H1 (cell line): ENCODE measurements around the gene SOX6. TPM values are rescaled to one million over a fixed set of nuclear protein-coding genes. Genes with fewer than 3 reads are reported as not detected.

ENCODE experiments used
- CTCF ChIA-PET: fragments of 300-600 bp; sonication (Branson Sonifier 250); formaldehyde crosslinking; loops from one replicate; lab custom pipeline; 2021; ENCODE audit not compliant: partially characterized antibody; lab: Charles Lee
- POLR2A ChIA-PET: fragments of 300-600 bp; sonication (Branson Sonifier 250); formaldehyde crosslinking; loops from one replicate; lab custom pipeline; 2021; ENCODE audit warnings: inconsistent platforms; ENCODE audit not compliant: partially characterized antibody; lab: Charles Lee
- DNase-seq, 2 experiments: peaks; one replicate each; pipeline versions ENCODE4 v3.0.0 to v3.0.0-alpha.2; 2010 to 2022; ENCODE audit warnings: low spot score in 2 of 2, low read depth in 1 of 2, mixed read lengths in 1 of 2
- FAIRE-seq: peaks from 2 replicates; lab custom pipeline; 2011; peaks lifted over from hg19 to GRCh38; lab: Jason Lieb, UNC
- H2AFZ ChIP-seq: 2 replicates; pipeline ENCODE4 v1.8.1; 2012; ENCODE audit warnings: low read length, inconsistent platforms
- H2AK5ac ChIP-seq: 2 replicates; pipeline ENCODE4 v1.6.1; 2013; ENCODE audit warnings: low read depth, low read length
- H2BK120ac ChIP-seq: replicated peaks from 2 replicates; pipeline ENCODE3; 2013; ENCODE audit warnings: low read depth, low read length, inconsistent platforms
- H2BK12ac ChIP-seq: 2 replicates; pipeline ENCODE4 v1.6.1; 2013; ENCODE audit warnings: low read depth, low read length
- H2BK15ac ChIP-seq: 2 replicates; pipeline ENCODE4 v1.6.1; 2013; ENCODE audit warnings: low read length
- H2BK20ac ChIP-seq: 2 replicates; pipeline ENCODE4 v1.6.1; 2013; ENCODE audit warnings: low read length
- H2BK5ac ChIP-seq: 2 replicates; pipeline ENCODE4 v1.6.1; 2013; ENCODE audit warnings: low read depth, low read length
- H3K14ac ChIP-seq: 2 replicates; pipeline ENCODE4 v1.6.1; 2013; ENCODE audit warnings: inconsistent platforms; ENCODE audit not compliant: insufficient read length
- H3K18ac ChIP-seq: 2 replicates; pipeline ENCODE4 v1.6.1; 2013; ENCODE audit warnings: low read length; ENCODE audit errors: extremely low read depth
- H3K23ac ChIP-seq: 2 replicates; pipeline ENCODE4 v1.6.1; 2013; ENCODE audit warnings: inconsistent platforms; ENCODE audit not compliant: insufficient read length
- H3K23me2 ChIP-seq: 2 replicates; pipeline ENCODE4 v1.6.1; 2013; ENCODE audit warnings: low read depth, low read length
- H3K27ac ChIP-seq: 2 replicates; pipeline ENCODE4 v1.6.1; 2011; ENCODE audit warnings: low read depth, low read length, inconsistent platforms
- H3K27me3 ChIP-seq, 4 experiments: replicated peaks in 1 of 4; 1 replicate in 1 of 4; 2 replicates in 3 of 4; pipeline versions ENCODE4 v1.6.1 to v1.8.1; 2011 to 2013; ENCODE audit warnings: low read length in 3 of 4, mild to moderate bottlenecking in 3 of 4, inconsistent platforms in 2 of 4, mixed read lengths in 2 of 4, moderate library complexity in 1 of 4; ENCODE audit not compliant: control insufficient read depth in 3 of 4, insufficient read depth in 3 of 4; ENCODE audit errors: extremely low read depth in 1 of 4
- H3K36me3 ChIP-seq, 4 experiments: 2 replicates each; pipeline versions ENCODE4 v1.6.1 to v1.8.1; 2011 to 2013; ENCODE audit warnings: mild to moderate bottlenecking in 4 of 4, low read length in 3 of 4, moderate library complexity in 2 of 4, control low read depth in 1 of 4, inconsistent platforms in 1 of 4; ENCODE audit not compliant: insufficient read depth in 4 of 4, control insufficient read depth in 2 of 4
- H3K4ac ChIP-seq: replicated peaks from 2 replicates; pipeline ENCODE3; 2013; ENCODE audit warnings: low read length, low read depth, mixed read lengths, inconsistent platforms; ENCODE audit not compliant: insufficient read length
- H3K4me1 ChIP-seq, 4 experiments: replicated peaks in 1 of 4; 1 replicate in 1 of 4; 2 replicates in 3 of 4; pipeline versions ENCODE4 v1.6.1 to v1.8.1; 2011 to 2013; ENCODE audit warnings: low read length in 3 of 4, inconsistent platforms in 2 of 4, mixed read lengths in 1 of 4; ENCODE audit not compliant: insufficient read depth in 4 of 4, control insufficient read depth in 3 of 4
- H3K4me2 ChIP-seq, 2 experiments: 2 replicates each; pipeline versions ENCODE4 v1.6.1 to v1.8.1; 2011 to 2013; ENCODE audit warnings: low read depth in 2 of 2, low read length in 2 of 2, control low read depth in 1 of 2, inconsistent platforms in 1 of 2, mild to moderate bottlenecking in 1 of 2; ENCODE audit not compliant: insufficient read depth in 1 of 2
- H3K4me3 ChIP-seq, 4 experiments: fragments of 200-600, 300-600 bp in 1 of 4; sonication (generic), shearing (Covaris generic), sonication (Bioruptor Twin) in 1 of 4; 2 replicates each; pipeline versions ENCODE4 v1.5.1 to v1.8.1; 2011 to 2016; ENCODE audit warnings: low read length in 4 of 4, low read depth in 3 of 4, control low read depth in 2 of 4, inconsistent platforms in 2 of 4, mild to moderate bottlenecking in 2 of 4, mixed read lengths in 1 of 4, moderate library complexity in 1 of 4; ENCODE audit not compliant: insufficient read depth in 2 of 4; ENCODE audit errors: extremely low read depth in 1 of 4
- H3K56ac ChIP-seq: replicated peaks from 2 replicates; pipeline ENCODE3; 2013; ENCODE audit warnings: low read depth, mild to moderate bottlenecking, mixed read lengths, low read length, inconsistent platforms; ENCODE audit not compliant: insufficient read length
- H3K79me1 ChIP-seq: 2 replicates; pipeline ENCODE4 v1.6.1; 2013; ENCODE audit warnings: low read depth, low read length, control low read depth
- H3K79me2 ChIP-seq, 2 experiments: 2 replicates each; pipeline versions ENCODE4 v1.6.1 to v1.8.1; 2012 to 2013; ENCODE audit warnings: low read length in 2 of 2, mild to moderate bottlenecking in 2 of 2, inconsistent platforms in 1 of 2; ENCODE audit not compliant: insufficient read depth in 2 of 2, control insufficient read depth in 1 of 2
- H3K9ac ChIP-seq, 4 experiments: replicated peaks in 1 of 4; 1 replicate in 1 of 4; 2 replicates in 3 of 4; pipeline versions ENCODE4 v1.6.1 to v1.8.1; 2011 to 2013; ENCODE audit warnings: low read depth in 3 of 4, low read length in 3 of 4, control low read depth in 2 of 4, mild to moderate bottlenecking in 2 of 4, moderate library complexity in 2 of 4, inconsistent platforms in 1 of 4; ENCODE audit errors: extremely low read depth in 1 of 4
- H3K9me3 ChIP-seq, 2 experiments: 2 replicates each; pipeline versions ENCODE4 v1.6.1 to v1.8.1; 2012 to 2013; ENCODE audit warnings: mild to moderate bottlenecking in 2 of 2, moderate library complexity in 2 of 2, control low read depth in 1 of 2, inconsistent platforms in 1 of 2, low read depth in 1 of 2, low read length in 1 of 2, mixed read lengths in 1 of 2; ENCODE audit not compliant: insufficient read depth in 2 of 2
- H4K20me1 ChIP-seq, 2 experiments: replicated peaks in 1 of 2; 2 replicates each; pipeline versions ENCODE3 to v1.8.1; 2011 to 2013; ENCODE audit warnings: inconsistent platforms in 2 of 2, low read length in 2 of 2, mild to moderate bottlenecking in 1 of 2; ENCODE audit not compliant: insufficient read depth in 2 of 2, control insufficient read depth in 1 of 2
- H4K5ac ChIP-seq: 2 replicates; pipeline ENCODE4 v1.6.1; 2013; ENCODE audit warnings: low read length, low read depth, mixed read lengths, inconsistent platforms; ENCODE audit not compliant: insufficient read length
- H4K8ac ChIP-seq: 2 replicates; pipeline ENCODE4 v1.8.0; 2013; ENCODE audit warnings: mild to moderate bottlenecking, moderate library complexity, low read length, inconsistent platforms; ENCODE audit not compliant: insufficient read depth; ENCODE audit errors: extremely low read depth
- H4K91ac ChIP-seq: replicated peaks from 2 replicates; pipeline ENCODE3; 2013; ENCODE audit warnings: low read length, mixed read lengths, inconsistent platforms; ENCODE audit not compliant: insufficient read length
- ASH2L ChIP-seq: fragments of 200-600, 300-600 bp; sonication (generic); IDR thresholded peaks from one replicate; pipeline ENCODE4 v1.7.1; 2017; ENCODE audit warnings: low read length
- CHD2 ChIP-seq: IDR thresholded peaks from 2 replicates; pipeline ENCODE4 v1.6.1; 2012; ENCODE audit warnings: low read length, improper control_type of control experiment
- CTBP2 ChIP-seq: IDR thresholded peaks from 2 replicates; pipeline ENCODE4 v1.7.0; 2011; ENCODE audit warnings: borderline replicate concordance, mild to moderate bottlenecking, moderate library complexity, mixed read lengths, low read length; ENCODE audit not compliant: insufficient read depth, insufficient read length
- JUN ChIP-seq: IDR thresholded peaks from 2 replicates; pipeline ENCODE4 v1.6.1; 2011; ENCODE audit warnings: low read depth, mild to moderate bottlenecking, improper control_type of control experiment, low read length
- PHF8 ChIP-seq: fragments of 200-600 bp; sonication (generic); conservative IDR thresholded peaks from 2 replicates; pipeline ENCODE4 v1.7.1; 2012; ENCODE audit warnings: low read depth, mild to moderate bottlenecking, inconsistent platforms, low read length, moderate library complexity
- SAP30 ChIP-seq: fragments of 300-600 bp; sonication (generic); IDR thresholded peaks from 2 replicates; pipeline ENCODE4 v1.7.1; 2012; ENCODE audit warnings: low read length, moderate library complexity, mild to moderate bottlenecking, inconsistent platforms; ENCODE audit not compliant: insufficient read depth, insufficient replicate concordance
- YY1 ChIP-seq: IDR thresholded peaks from 2 replicates; pipeline ENCODE4 v1.6.1; 2011; ENCODE audit warnings: low read depth, mild to moderate bottlenecking, low read length
- WGBS, 2 experiments: shearing (Covaris generic) in 1 of 2; methylation state at CpG; one replicate each; pipeline versions ENCODE4 v1.1.6 to v1.1.7; 2013 to 2015; ENCODE audit warnings: low lambda C conversion rate in 2 of 2, mixed read lengths in 2 of 2, inconsistent platforms in 1 of 2, low coverage in 1 of 2, missing lambda C conversion rate in 1 of 2; ENCODE audit not compliant: insufficient replicate concordance in 2 of 2, insufficient coverage in 1 of 2, insufficient read length in 1 of 2; ENCODE audit errors: extremely low coverage in 1 of 2, missing lambda C conversion rate in 1 of 2; 5-methylcytosine and 5-hydroxymethylcytosine counted together
- polyA plus RNA-seq, 7 experiments: library from polyadenylated mRNA; depleted of rRNA in 3 of 7; stranded (reverse) in 5 of 7; unstranded in 2 of 7; fragments of >200 nt in 5 of 7; fragments of 200-250 nt in 2 of 7; gene quantifications; 1 replicate in 5 of 7; 2 replicates in 1 of 7; 4 replicates in 1 of 7; pipeline versions ENCODE4 v1.2.1 to v1.2.3, GENCODE V29; 2011 to 2013; ENCODE audit warnings: missing spikeins in 2 of 7, mixed read lengths in 2 of 7
- total RNA-seq: library from RNA; stranded (reverse); fragmentation: NEBNext Ultra II Directional; extraction: Animal tissue kit (Norgen Biotek cat#: 25700); gene quantifications from 2 replicates; pipeline ENCODE4 v1.2.1, GENCODE V29; 2021
- TF ChIP-seq, protein P1 (sequence below): IDR thresholded peaks from 2 replicates; pipeline ENCODE4 v1.6.1; 2012; ENCODE audit warnings: low read length, inconsistent platforms
- TF ChIP-seq, protein P2 (sequence below): IDR thresholded peaks from 2 replicates; pipeline ENCODE4 v1.6.1; 2012; ENCODE audit warnings: inconsistent platforms

The SOX6 gene
- total and polyA plus RNA-seq, 2 of the 8 experiments (the other 6 are each of a cell fraction or from before 2014, with no cell fraction given) = 0.09 TPM; not detected in 1

DNA sequence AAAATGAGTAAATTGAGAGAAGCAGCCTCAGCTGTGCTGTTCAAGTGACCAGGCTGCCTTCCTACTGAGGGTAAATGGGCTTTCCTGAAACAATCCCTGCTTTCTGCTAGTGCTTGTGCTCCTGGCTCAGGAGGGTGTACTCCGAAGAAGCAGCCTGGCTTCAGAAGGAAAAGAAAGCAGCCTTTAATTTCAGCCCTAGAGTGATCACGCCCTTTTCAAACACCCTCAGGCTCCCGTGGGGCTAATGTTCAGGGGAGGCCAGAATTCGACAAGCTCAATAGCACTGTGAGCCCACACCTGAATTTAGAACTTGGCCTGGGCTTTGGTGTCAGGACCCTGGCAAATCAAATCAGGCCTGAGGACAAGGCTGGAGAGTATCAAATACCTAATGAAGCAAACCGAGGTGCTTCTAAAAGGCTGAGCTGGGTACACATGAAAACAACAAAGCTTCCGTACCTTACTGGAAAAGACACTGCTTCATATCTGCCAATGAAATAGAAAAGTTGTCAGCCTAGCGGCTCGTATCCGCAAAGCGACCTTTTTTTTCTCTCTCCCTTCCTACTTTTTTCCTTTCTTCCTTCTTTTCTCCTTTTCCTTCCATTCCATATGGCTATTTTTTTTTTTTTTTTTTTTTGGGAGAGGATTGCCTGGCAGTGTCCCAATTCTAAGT lies 387.8 kb downstream of the SOX6 start:
- Histone ChIP-seq H4K5ac (no peak overlapping the region), H2BK12ac (no peak overlapping the region), H3K4me2 (no peak overlapping the region; a peak in 1 of 4 replicates), H3K4me1 (peaks cover 0 to 3% (median 1%) of the 10 kb centered on the region in 4 experiments; a peak in 1 of 7 replicates), H3K79me2 (no peaks in the 10 kb centered on the region), H3K4ac (no peak overlapping the region), H3K27me3 (peaks cover 0 to 2% (median 0%) of the 10 kb centered on the region in 4 experiments; a peak in 1 of 7 replicates), H4K20me1 (no peaks in the 10 kb centered on the region), H3K23ac (no peak overlapping the region), H2BK15ac (no peak overlapping the region), H2BK120ac (no peak overlapping the region), H3K36me3 (no peaks in the 10 kb centered on the region), H4K91ac (no peak overlapping the region), H3K14ac (no peak overlapping the region), H2BK5ac (no peak overlapping the region), H3K27ac (no peak overlapping the region), H3K4me3 (no peak overlapping the region), H4K8ac (no peak overlapping the region), H2AFZ (peak overlapping the region; percentile 82), H2BK20ac (no peak overlapping the region), H3K9ac (no peak overlapping the region), H3K18ac (no peak overlapping the region), H3K79me1 (no peaks in the 10 kb centered on the region), H2AK5ac (no peak overlapping the region), H3K9me3 (no peaks in the 10 kb centered on the region), H3K23me2 (no peaks in the 10 kb centered on the region), H3K56ac (no peak overlapping the region)
- ChIA-PET CTCF (interaction anchor here (0.8 to 3.0 kb wide), 2 partner anchors 12 to 19 kb away, joined by 3 to 14 read pairs; no protein-coding TSS in a partner anchor), POLR2A (no interaction called here)
- TF ChIP-seq YY1 = no peak
- TF ChIP-seq, protein P1, sequence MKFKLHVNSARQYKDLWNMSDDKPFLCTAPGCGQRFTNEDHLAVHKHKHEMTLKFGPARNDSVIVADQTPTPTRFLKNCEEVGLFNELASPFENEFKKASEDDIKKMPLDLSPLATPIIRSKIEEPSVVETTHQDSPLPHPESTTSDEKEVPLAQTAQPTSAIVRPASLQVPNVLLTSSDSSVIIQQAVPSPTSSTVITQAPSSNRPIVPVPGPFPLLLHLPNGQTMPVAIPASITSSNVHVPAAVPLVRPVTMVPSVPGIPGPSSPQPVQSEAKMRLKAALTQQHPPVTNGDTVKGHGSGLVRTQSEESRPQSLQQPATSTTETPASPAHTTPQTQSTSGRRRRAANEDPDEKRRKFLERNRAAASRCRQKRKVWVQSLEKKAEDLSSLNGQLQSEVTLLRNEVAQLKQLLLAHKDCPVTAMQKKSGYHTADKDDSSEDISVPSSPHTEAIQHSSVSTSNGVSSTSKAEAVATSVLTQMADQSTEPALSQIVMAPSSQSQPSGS = no peak
- TF ChIP-seq PHF8 = no peak
- no peak for TF ChIP-seq CHD2
- no peak for TF ChIP-seq SAP30
- TF ChIP-seq, protein P2, sequence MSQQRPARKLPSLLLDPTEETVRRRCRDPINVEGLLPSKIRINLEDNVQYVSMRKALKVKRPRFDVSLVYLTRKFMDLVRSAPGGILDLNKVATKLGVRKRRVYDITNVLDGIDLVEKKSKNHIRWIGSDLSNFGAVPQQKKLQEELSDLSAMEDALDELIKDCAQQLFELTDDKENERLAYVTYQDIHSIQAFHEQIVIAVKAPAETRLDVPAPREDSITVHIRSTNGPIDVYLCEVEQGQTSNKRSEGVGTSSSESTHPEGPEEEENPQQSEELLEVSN = no peak
- no peak for TF ChIP-seq JUN
- no peak for TF ChIP-seq ASH2L
- TF ChIP-seq CTBP2 = no peak
- WGBS, 2 experiments = 88% methylated on average over 10 of the region's 10 CpGs; no CpG with 5 or more reads in 1 of the 2 experiments
- DNase-seq = no peak
- no peak for FAIRE-seq
